Mesenchymal stem cell (in vitro differentiated cells and primary cell): ENCODE measurements around the gene PNMA8C.
A peak's percentile ranks its signal among the peaks of the same experiment; 100 is the strongest.

ENCODE experiments used
- DNase-seq: peaks from one replicate; pipeline ENCODE4 v3.0.0-alpha.2; 2013
- H2AFZ ChIP-seq: one replicate; pipeline ENCODE4 v1.6.1; 2013; ENCODE audit warnings: low read depth, mild to moderate bottlenecking, control low read depth, inconsistent platforms, low read length, moderate library complexity
- H2AK5ac ChIP-seq: 2 replicates; pipeline ENCODE4 v1.6.1; 2013; ENCODE audit warnings: low read length, moderate library complexity, mild to moderate bottlenecking, inconsistent platforms; ENCODE audit not compliant: severe bottlenecking
- H2BK120ac ChIP-seq: one replicate; pipeline ENCODE4 v1.6.1; 2013; ENCODE audit warnings: low read depth, mild to moderate bottlenecking, inconsistent platforms, low read length, moderate library complexity
- H2BK12ac ChIP-seq, 2 experiments: one replicate each; pipeline ENCODE4 v1.6.1; 2013; ENCODE audit warnings: inconsistent platforms in 2 of 2, low read length in 2 of 2, mild to moderate bottlenecking in 2 of 2, moderate library complexity in 2 of 2, control low read depth in 1 of 2
- H2BK15ac ChIP-seq: one replicate; pipeline ENCODE4 v1.6.1; 2013; ENCODE audit warnings: mild to moderate bottlenecking, low read depth, inconsistent platforms; ENCODE audit not compliant: poor library complexity, severe bottlenecking
- H2BK5ac ChIP-seq: 2 replicates; pipeline ENCODE4 v1.6.1; 2013; ENCODE audit warnings: low read depth, mild to moderate bottlenecking, low read length, control low read depth, inconsistent platforms; ENCODE audit not compliant: poor library complexity, severe bottlenecking
- H3K14ac ChIP-seq, 2 experiments: one replicate each; pipeline ENCODE4 v1.6.1; 2013; ENCODE audit warnings: inconsistent platforms in 2 of 2, low read length in 2 of 2, control low read depth in 1 of 2, mild to moderate bottlenecking in 1 of 2, moderate library complexity in 1 of 2
- H3K18ac ChIP-seq, 2 experiments: one replicate each; pipeline ENCODE4 v1.6.1; 2013; ENCODE audit warnings: inconsistent platforms in 2 of 2, low read length in 2 of 2, control low read depth in 1 of 2, low read depth in 1 of 2, mild to moderate bottlenecking in 1 of 2
- H3K23ac ChIP-seq, 2 experiments: one replicate each; pipeline ENCODE4 v1.6.1; 2013; ENCODE audit warnings: inconsistent platforms in 2 of 2, low read length in 2 of 2, mild to moderate bottlenecking in 2 of 2, moderate library complexity in 2 of 2, control low read depth in 1 of 2
- H3K27ac ChIP-seq: 2 replicates; pipeline ENCODE4 v1.5.1; 2013; ENCODE audit warnings: mild to moderate bottlenecking, moderate library complexity, low read length, control low read depth, inconsistent platforms; ENCODE audit not compliant: poor library complexity, severe bottlenecking
- H3K27me3 ChIP-seq, 2 experiments: 2 replicates each; pipeline versions ENCODE4 v1.6.1 to v1.7.0; 2013; ENCODE audit warnings: low read length in 2 of 2, mild to moderate bottlenecking in 2 of 2, moderate library complexity in 2 of 2, control low read depth in 1 of 2, inconsistent platforms in 1 of 2; ENCODE audit not compliant: control insufficient read depth in 1 of 2, insufficient read depth in 1 of 2
- H3K36me3 ChIP-seq, 2 experiments: 2 replicates each; pipeline versions ENCODE4 v1.6.1 to v1.7.0; 2013; ENCODE audit warnings: low read length in 2 of 2, control low read depth in 1 of 2, inconsistent platforms in 1 of 2, low read depth in 1 of 2, mild to moderate bottlenecking in 1 of 2; ENCODE audit not compliant: insufficient read depth in 2 of 2, control insufficient read depth in 1 of 2
- H3K4ac ChIP-seq, 2 experiments: one replicate each; pipeline ENCODE4 v1.6.1; 2013; ENCODE audit warnings: inconsistent platforms in 2 of 2, low read length in 2 of 2, mild to moderate bottlenecking in 2 of 2, moderate library complexity in 2 of 2, control low read depth in 1 of 2, low read depth in 1 of 2
- H3K4me1 ChIP-seq: 2 replicates; pipeline ENCODE4 v1.6.1; 2013; ENCODE audit warnings: low read depth, low read length, control low read depth; ENCODE audit not compliant: control insufficient read depth, insufficient read depth
- H3K4me2 ChIP-seq: 2 replicates; pipeline ENCODE4 v1.6.1; 2013; ENCODE audit warnings: low read length, mild to moderate bottlenecking, inconsistent platforms; ENCODE audit not compliant: poor library complexity, severe bottlenecking
- H3K4me3 ChIP-seq, 2 experiments: 2 replicates each; pipeline versions ENCODE4 v1.5.1 to v1.7.0; 2013; ENCODE audit warnings: low read length in 2 of 2, mild to moderate bottlenecking in 2 of 2, control low read depth in 1 of 2, low read depth in 1 of 2; ENCODE audit not compliant: insufficient read depth in 1 of 2
- H3K79me1 ChIP-seq: replicated peaks from 2 replicates; pipeline ENCODE4 v1.6.1; 2013; ENCODE audit warnings: mild to moderate bottlenecking, control low read depth, low read length, inconsistent platforms; ENCODE audit not compliant: poor library complexity, severe bottlenecking
- H3K9ac ChIP-seq: 2 replicates; pipeline ENCODE4 v1.7.0; 2013; ENCODE audit warnings: mild to moderate bottlenecking, low read length, moderate library complexity
- H3K9me3 ChIP-seq: 2 replicates; pipeline ENCODE4 v1.7.0; 2013; ENCODE audit warnings: mild to moderate bottlenecking, low read length; ENCODE audit not compliant: control insufficient read depth
- H4K8ac ChIP-seq: one replicate; pipeline ENCODE4 v1.6.1; 2013; ENCODE audit warnings: inconsistent platforms, mild to moderate bottlenecking, low read length, moderate library complexity
- H4K91ac ChIP-seq: one replicate; pipeline ENCODE4 v1.6.1; 2013; ENCODE audit warnings: mild to moderate bottlenecking, low read length, inconsistent platforms
- WGBS: methylation state at CpG from one replicate; pipeline ENCODE4 v1.1.7; 2013; ENCODE audit warnings: mixed read lengths; 5-methylcytosine and 5-hydroxymethylcytosine counted together

PNMA8C gene

GRCh38 chr19:46448601-46449000 lies 19.9 kb upstream of the PNMA8C start:
- Histone ChIP-seq H3K27ac (no peak overlapping the region), H3K9me3 (no peaks in the 10 kb centered on the region), H4K91ac (no peak overlapping the region), H3K4ac (no peak overlapping the region), H3K79me1 (no peaks in the 10 kb centered on the region), H3K4me1 (no peaks in the 10 kb centered on the region), H3K27me3 (no peaks in the 10 kb centered on the region), H4K8ac (no peak overlapping the region), H3K18ac (no peak overlapping the region), H2AFZ (no peak overlapping the region), H3K4me3 (no peak overlapping the region), H2BK15ac (no peak overlapping the region), H2BK120ac (no peak overlapping the region), H2BK5ac (no peak overlapping the region), H3K23ac (no peak overlapping the region), H2AK5ac (no peak overlapping the region), H2BK12ac (no peak overlapping the region), H3K36me3 (no peaks in the 10 kb centered on the region), H3K14ac (no peak overlapping the region), H3K4me2 (no peak overlapping the region), H3K9ac (no peak overlapping the region)
- DNase-seq: no peak
- 93% methylated on average over 6 of the region's 10 CpGs for WGBS

DNA sequence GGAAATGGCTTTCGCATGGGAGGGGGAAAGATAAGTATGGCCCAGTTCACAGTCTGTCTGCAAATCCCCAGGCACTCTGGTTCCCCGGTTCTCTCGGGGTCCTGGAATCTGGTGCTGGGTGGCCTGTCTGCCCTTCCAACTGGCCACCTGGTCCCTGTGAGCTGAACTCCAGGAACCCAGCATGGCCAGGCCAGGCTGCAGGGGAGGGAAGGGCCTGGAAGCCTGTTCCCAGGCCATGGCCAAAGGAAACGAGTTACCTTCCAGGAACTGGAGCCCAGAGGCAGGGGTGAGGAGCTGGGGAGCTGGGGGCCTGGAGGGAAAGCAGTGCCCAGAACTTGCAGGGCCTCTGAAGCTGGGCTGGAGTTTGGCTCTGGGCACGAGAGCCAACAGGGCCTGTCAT lies 19.1 kb upstream of the PNMA8C start:
- Histone ChIP-seq H2AFZ (no peak overlapping the region), H3K4me3 (no peak overlapping the region), H3K9me3 (no peaks in the 10 kb centered on the region), H3K14ac (peak overlapping the region in 1 of 2 experiments; percentile 29), H2AK5ac (no peak overlapping the region), H3K9ac (no peak overlapping the region), H3K18ac (peak overlapping the region; percentile 48 to 49), H2BK15ac (peak overlapping the region; percentile 67), H3K23ac (no peak overlapping the region), H3K4me1 (peaks cover 3% of the 10 kb centered on the region), H3K79me1 (no peaks in the 10 kb centered on the region), H3K4ac (no peak overlapping the region), H3K36me3 (no peaks in the 10 kb centered on the region), H2BK5ac (no peak overlapping the region), H2BK12ac (peak overlapping the region in 1 of 2 experiments; percentile 60), H4K8ac (peak overlapping the region; percentile 60), H3K27ac (no peak overlapping the region), H3K27me3 (no peaks in the 10 kb centered on the region), H3K4me2 (no peak overlapping the region), H4K91ac (no peak overlapping the region), H2BK120ac (no peak overlapping the region)
- no peak for DNase-seq
- 77% methylated on average over 4 of the region's 5 CpGs for WGBS

DNA sequence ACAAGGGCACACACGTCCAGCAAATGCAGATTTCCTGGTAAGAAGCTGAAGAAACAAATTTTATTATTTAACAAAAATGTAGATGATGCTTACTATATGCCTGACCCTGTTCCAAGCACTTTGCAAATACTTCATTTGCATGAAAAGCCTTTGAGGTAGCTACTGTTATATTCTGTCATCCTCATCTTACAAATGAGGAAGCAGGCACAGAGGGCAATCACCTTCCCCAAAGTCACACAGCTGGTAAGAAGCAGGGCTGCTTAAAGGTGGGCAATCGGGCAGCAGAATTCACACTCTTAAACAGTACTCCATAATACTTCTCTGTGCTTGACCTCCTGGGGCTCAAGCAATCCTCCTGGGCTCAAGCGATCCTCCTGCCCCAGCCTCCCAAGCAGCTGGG lies 18.3 kb upstream of the PNMA8C start:
- H3K4me1 ChIP-seq: peaks cover 3% of the 10 kb centered on the region
- H3K14ac ChIP-seq: no peak overlapping the region
- no peak overlapping the region for H2AFZ ChIP-seq
- H3K27me3 ChIP-seq: no peaks in the 10 kb centered on the region
- H2AK5ac ChIP-seq: no peak overlapping the region
- H3K9me3 ChIP-seq: no peaks in the 10 kb centered on the region
- no peak overlapping the region for H3K4me3 ChIP-seq
- H3K27ac ChIP-seq: no peak overlapping the region
- no peak overlapping the region for H3K4me2 ChIP-seq
- H4K91ac ChIP-seq: no peak overlapping the region
- 0% methylated on average over 1 of the region's 3 CpGs for WGBS
- no peak overlapping the region for H2BK120ac ChIP-seq
- no peak overlapping the region for H3K9ac ChIP-seq
- H3K23ac ChIP-seq: no peak overlapping the region
- no peak overlapping the region for H2BK5ac ChIP-seq
- H3K4ac ChIP-seq: no peak overlapping the region
- H4K8ac ChIP-seq: no peak overlapping the region
- no peak overlapping the region for H2BK15ac ChIP-seq
- no peak for DNase-seq
- H2BK12ac ChIP-seq: no peak overlapping the region
- no peaks in the 10 kb centered on the region for H3K79me1 ChIP-seq
- H3K36me3 ChIP-seq: no peaks in the 10 kb centered on the region
- no peak overlapping the region for H3K18ac ChIP-seq

- no peak overlapping the region for H3K27ac ChIP-seq
- H2BK5ac ChIP-seq: no peak overlapping the region
- no peaks in the 10 kb centered on the region for H3K27me3 ChIP-seq
- no peak for DNase-seq
- H2AFZ ChIP-seq: no peak overlapping the region
- no peak overlapping the region for H2BK12ac ChIP-seq
- no peak overlapping the region for H4K8ac ChIP-seq
- peaks cover 3% of the 10 kb centered on the region for H3K4me1 ChIP-seq
- H2BK15ac ChIP-seq: no peak overlapping the region
- H3K4ac ChIP-seq: no peak overlapping the region
- no peak overlapping the region for H3K4me2 ChIP-seq
- H4K91ac ChIP-seq: no peak overlapping the region
- peak overlapping the region; percentile 5 for H2BK120ac ChIP-seq
- no peak overlapping the region for H3K9ac ChIP-seq
- no peaks in the 10 kb centered on the region for H3K9me3 ChIP-seq
- H2AK5ac ChIP-seq: no peak overlapping the region
- 86% methylated on average over 15 of the region's 15 CpGs for WGBS
- H3K79me1 ChIP-seq: no peaks in the 10 kb centered on the region
- no peaks in the 10 kb centered on the region for H3K36me3 ChIP-seq
- no peak overlapping the region for H3K14ac ChIP-seq
- no peak overlapping the region for H3K18ac ChIP-seq
- no peak overlapping the region for H3K4me3 ChIP-seq
- no peak overlapping the region for H3K23ac ChIP-seq
Observed at GRCh38 chr19:46446021-46446420, 17.3 kb upstream of the PNMA8C start.
